ENCODE results near the gene IFNGR1. TPM values are rescaled to one million over a fixed set of nuclear protein-coding genes. Genes with fewer than 3 reads are reported as not detected.
A peak's percentile ranks its signal among the peaks of the same experiment; 100 is the strongest.
"Not testable (repeated sequence)": the region's sequence is repeated elsewhere in the genome, so short reads cannot be mapped to it uniquely, and the experiment has no call there.

The IFNGR1 gene
- polyA plus RNA-seq, 3 donors, result 67.9 to 71.0 (median 68.5) TPM

DNA sequence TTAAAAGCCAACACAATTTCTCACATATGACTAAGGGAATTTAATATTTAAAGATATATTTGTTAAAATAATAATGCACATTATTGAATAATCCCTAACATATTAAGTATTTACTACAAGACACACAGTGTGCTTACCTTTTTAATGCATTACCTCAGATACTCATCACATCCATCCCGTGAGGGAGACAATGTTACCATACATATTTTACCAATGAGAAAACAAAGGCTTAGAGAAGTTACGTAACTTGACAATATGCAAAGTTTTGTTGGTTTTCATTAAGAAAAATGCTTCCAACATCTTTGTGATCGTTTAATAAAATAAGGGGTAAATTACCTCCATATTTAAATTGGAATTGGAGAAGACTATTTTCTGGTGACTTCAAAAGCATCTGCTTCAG is 4.3 kb downstream of the IFNGR1 start:
- no peak for DNase-seq (ENCODE audit: low read depth in 3 of 3, low spot score in 2 of 3)

DNA sequence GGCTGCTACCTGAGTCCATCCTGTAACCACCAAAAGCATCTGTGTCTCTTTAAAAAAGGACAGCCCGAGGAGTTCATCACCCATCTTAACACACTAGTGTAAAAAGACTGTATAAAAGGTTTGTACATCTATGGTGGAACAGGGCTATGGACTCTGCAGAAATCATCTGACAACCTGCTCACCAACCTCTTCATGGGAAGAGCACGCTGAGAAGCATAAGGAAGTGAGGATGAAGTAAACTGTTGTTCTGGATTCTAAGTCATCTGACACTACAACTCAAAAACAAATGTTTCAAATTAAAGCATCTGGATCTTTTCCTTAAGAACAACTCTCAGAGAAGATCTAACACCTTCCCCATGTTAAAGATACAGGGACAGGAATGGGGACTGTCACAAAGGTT is 5.4 kb downstream of the IFNGR1 start:
- DNase-seq (ENCODE audit: low read depth in 3 of 3, low spot score in 2 of 3), result no peak

DNA sequence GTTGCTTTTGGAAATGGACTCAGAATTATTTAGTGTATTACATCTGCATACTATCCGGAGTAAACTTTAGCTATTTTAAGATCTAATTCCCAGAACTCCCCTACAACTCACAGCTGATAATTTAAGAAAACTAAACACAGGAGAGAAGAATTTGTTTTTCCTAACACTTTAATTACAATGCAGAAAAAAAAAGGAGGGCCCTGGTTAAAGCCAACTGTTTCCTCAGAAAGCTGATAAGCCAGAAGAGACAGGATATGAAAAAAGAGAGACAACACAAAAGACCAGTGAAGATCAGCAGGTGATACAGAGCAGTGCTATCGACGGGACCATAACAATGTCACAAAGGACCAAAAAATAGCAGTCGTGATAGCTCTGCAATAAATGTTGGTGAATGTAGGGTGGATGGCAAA is 5.8 kb downstream of the IFNGR1 start:
- DNase-seq (ENCODE audit: low read depth in 3 of 3, low spot score in 2 of 3), result no peak

DNA sequence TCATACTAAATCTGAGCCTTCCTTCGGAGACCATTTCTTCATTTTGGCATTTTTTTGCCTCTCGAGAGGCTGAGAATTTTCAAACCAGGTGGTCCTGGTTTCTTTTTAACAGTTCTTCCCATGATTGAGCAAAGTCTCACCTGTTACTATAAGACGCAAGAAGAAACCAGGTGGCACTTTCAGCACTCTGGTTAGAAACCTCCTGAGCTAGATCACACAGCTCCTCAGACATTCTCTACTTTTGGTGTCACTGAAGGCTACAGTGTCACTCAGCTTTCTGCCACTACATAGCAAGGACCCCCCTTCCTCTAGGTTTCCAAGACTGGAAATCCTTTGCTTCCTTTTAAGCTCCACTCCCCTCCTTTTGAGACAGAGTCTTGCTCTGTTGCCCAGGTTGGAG is 7.3 kb downstream of the IFNGR1 start:
- DNase-seq (ENCODE audit: low read depth in 3 of 3, low spot score in 2 of 3), result no peak

DNA sequence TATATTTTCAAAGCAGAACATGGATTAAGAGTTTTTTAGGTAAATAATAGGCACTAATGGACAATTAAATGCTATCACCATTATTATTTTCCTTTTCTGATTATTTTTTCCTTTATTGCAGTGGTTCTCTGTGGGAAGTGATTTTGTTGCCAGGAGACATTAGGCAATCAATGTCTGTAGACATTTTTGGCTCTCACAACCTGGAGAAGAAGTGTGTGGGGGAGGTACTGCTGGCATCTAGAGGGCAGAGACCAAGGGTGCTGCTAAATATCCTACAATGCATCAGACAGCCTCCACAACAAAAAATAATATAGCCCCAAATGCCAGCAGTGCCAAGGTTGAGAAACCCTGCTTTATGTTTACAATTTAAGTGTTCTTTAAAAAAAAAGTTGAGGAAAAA is 8.3 kb downstream of the IFNGR1 start:
- DNase-seq (ENCODE audit: low read depth in 3 of 3, low spot score in 2 of 3), result no peak

DNA sequence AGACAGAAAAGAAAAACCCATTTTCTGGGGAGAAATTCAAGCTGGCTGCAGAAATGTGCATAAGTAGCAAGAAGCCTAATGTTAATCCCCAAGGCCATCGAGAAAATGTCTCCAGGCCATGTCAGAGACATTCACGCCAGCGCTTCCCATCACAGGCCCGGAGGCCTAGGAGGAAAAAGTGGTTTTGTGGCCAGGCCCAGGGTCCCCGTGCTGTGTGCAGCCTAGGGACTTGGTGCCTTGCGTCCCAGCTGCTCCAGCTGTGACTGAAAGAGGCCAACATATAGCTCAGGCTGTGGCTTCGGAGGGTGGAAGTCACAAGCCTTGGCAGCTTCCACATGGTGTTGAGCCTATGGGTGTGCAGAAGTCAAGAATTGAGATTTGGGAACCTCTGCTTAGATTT is 10.9 kb downstream of the IFNGR1 start:
- DNase-seq (ENCODE audit: low read depth in 3 of 3, low spot score in 2 of 3), result no peak

DNA sequence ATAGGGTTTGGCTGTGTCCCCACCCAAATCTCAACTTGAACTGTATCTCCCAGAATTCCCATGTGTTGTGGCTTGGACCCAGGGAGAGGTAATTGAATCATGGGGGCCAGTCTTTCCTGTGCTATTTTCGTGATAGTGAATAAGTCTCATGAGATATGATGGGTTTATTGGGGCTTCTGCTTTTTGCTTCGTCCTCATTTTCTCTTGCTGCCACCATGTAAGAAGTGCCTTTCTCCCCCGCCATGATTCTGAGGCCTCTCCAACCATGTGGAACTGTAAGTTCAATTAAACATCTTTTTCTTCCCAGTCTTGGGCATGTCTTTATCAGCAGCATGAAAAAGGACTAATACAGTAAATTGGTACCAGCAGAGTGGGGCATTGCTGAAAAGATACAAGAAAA is 11.7 kb downstream of the IFNGR1 start:
- DNase-seq (ENCODE audit: low read depth in 3 of 3, low spot score in 2 of 3), result not testable (repeated sequence)

DNA sequence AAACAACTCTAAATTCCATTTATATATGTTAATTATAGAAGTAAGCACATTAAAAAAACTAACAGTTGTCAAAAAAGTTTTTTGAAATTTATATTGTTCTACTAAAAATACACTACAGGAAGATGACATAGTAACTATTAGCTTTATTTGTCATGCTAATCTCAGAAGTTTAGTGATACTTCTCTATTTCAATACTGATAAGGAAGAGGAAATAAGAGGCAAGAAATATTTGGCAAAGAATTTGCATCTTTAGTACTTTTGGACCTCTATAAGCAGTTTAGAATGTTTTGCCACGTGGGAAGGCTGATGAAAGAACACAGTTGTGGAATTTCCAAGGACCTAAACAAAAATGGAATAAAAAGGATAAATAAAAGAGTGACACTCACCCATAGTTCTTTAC is 12.6 kb downstream of the IFNGR1 start:
- DNase-seq (ENCODE audit: low read depth in 3 of 3, low spot score in 2 of 3), result no peak

DNA sequence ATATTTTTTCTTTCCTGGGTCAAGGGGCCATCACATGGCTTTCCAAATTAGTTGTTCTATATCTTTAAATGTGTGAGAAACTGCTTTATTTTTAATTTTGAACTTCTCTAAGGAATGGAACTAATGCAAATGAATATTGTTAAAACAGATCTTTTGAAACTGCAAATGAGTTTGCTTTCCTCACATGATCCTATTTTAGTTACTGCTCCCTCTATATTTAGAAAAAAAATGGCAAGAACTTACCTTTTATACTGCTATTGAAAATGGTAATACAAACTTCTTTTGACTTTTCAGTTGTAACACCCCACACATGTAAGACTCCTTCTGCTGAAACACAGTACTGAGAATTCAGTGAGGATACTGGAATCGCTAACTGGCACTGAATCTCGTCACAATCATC is 15.9 kb downstream of the IFNGR1 start:
- DNase-seq (ENCODE audit: low read depth in 3 of 3, low spot score in 2 of 3), result no peak

DNA sequence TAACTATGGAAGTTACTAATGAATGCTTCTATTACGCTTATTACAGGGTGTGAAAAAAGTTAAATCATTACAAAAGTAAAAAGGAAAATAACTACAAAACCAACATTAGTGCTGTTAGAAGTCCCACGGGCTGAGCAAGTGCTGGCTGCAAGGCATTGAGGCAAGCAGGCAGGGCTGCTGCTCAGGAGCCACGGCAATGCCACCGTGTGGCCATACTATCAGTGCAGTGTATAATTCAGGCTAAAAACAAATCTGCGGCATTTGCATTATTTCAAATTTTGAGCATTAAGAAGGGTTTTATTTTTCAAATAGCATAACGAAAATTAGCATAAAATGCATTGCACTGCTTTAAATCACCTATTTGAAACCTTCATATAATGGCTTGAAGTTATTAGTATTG is 17.1 kb downstream of the IFNGR1 start:
- DNase-seq (ENCODE audit: low read depth in 3 of 3, low spot score in 2 of 3), result no peak

DNA sequence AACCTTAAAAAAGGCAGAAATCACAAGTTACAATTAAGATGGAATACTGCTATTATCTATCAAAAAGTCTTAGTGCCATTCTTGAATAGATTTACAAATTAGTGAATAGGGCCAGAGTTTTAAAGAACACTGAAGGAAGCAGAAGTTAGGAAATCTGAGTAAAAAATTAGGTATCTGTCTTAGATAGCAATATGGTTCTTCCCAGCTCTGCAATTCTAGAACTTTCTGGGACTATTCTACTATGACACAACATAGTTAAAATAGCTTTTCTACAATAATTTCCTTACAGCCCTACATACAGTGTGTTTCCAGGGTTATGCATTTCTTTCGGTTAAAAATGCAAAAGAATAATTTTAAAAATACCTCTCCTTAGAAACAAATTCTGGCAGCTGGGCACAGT is 18.2 kb downstream of the IFNGR1 start:
- DNase-seq (ENCODE audit: low read depth in 3 of 3, low spot score in 2 of 3), result no peak

DNA sequence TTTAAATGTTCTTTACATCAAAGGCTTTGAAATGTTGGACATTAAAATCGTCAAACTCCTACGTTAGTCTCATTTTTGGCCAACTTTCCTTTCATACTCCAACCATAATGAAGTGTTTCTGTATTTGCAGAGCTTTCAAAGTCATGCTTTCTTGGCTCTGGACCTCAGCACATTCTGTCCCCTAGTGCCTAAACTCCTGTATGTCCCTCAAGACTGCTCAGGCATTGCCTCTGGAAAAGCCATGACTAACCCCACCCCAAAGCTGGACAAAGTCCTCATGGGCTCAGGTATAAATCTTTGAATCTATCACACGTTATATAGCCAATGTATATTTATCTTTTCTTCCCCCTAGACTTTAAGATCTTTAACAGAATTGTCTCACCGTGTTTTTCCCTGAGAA is 18.9 kb downstream of the IFNGR1 start:
- DNase-seq (ENCODE audit: low read depth in 3 of 3, low spot score in 2 of 3), result no peak

DNA sequence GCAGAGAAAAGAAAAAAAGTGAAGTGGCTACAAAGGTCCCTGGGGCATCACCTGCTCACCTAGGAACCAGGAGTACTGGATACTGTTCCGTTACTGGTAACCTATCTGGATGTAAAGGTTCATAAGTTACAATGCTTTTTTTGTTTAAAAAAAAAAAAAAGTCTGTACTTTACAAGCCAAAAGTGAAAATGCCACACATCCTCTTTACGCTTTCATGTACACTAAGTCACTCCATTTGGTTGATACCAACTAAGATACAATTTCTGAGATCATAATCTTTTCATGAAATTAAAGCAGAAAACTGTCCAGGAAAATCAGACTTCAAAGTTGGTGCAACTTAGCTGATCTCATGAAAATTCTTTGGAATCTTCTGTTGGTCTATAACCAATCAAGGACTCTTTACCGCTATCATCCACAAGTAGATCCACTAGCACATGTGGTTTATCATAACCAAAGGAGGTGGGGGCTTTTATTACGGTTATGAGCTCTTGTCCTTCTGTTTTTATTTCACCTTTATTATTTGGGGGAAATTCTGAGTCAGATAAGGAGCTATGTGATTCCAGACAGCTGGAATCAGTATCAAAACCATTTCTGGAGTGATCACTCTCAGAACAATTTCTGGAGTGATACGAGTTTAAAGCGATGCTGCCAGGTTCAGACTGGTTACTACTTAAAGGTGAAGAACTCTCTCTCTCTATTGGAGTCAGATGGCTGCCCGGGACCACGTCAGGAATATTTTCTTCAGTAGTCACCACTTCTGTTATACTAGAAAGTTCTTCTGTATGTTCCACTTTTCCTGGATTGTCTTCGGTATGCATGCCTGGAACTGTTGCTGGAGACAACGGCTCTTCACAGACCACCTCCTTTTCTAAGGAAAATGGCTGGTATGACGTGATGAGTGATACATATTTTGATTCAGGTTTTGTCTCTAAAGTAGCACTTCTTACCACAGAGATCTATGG is 21.2 kb downstream of the IFNGR1 start:
- no peak for DNase-seq (ENCODE audit: low read depth in 3 of 3, low spot score in 2 of 3)

DNA sequence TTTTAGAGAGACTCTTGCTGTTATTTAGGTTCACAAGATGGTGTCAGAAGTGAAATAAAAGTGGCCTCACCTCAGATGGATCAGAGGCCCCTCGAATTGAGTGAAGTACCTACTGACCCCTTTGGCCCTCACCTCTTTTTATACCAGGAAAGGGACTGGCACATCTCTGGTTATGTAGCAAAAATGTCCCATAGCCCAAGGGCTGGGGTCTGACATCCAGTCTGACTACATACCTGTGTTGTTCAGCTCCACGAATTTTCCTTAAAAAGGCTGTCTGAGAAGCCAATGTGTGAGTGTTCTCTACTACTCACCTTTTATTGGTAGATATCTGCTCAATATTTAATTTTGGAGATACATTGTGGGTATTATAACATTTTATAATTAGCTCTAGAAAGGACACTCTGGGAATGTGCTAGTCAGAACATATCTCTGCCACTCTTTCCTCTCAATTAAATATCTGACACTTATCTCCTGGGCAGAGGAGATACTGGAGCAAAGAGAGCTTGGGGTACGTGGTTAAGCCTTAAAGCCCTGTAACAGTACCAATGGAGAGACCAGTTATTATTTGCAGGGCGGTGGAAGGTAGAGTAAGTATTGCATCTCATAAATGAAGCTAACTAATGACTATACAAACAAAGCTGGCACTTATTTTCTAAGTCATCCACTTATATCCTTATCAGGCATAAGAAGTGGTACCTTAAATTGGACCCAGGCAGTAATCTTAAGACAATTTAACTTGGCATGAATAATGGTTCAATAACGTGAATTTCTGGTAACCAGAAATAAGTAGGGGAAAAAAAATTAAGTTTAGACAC is 25.7 kb downstream of the IFNGR1 start:
- no peak for DNase-seq (ENCODE audit: low read depth in 3 of 3, low spot score in 2 of 3)

DNA sequence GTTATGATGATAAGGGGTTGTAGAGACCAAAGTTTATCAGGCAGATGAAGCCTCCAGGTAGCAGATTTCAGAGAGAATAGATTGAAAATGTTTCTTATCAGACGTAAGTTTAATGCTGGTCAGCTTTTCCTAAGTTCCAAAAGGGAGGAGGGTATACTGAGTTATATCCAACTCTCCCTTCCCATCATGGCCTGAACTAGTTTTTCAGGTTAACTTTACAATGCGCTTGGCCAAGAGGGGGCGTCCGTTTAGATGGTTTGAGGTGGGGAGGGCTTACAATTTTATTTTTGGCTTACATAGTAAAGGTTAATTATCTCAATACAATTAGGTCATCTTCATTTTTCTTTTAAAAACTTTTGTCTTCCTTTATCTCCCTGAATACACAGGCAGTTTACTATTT is 26.4 kb downstream of the IFNGR1 start:
- no peak for DNase-seq (ENCODE audit: low read depth in 3 of 3, low spot score in 2 of 3)

DNA sequence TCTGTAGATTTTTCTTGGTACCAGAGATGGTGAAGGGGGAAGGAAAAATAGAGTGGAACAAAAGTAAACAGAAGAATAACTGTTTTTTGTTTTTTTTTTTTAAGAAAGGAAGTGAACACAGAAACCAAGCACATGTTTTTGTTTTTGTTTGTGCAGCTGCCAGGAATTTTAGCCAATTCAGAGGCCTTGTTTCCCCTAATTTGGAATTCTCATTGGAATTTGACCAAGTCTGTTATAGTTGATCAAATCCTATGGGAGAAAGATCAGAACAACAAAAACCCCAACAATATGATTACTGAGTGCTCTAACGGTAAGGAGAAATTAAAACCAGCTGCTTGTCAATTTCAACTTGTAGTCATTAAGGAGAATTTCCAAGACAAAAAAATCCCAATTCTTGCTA is 27.5 kb downstream of the IFNGR1 start:
- peak in 2 of 3 donors; percentile 15 to 24 for DNase-seq (ENCODE audit: low read depth in 3 of 3, low spot score in 2 of 3)

DNA sequence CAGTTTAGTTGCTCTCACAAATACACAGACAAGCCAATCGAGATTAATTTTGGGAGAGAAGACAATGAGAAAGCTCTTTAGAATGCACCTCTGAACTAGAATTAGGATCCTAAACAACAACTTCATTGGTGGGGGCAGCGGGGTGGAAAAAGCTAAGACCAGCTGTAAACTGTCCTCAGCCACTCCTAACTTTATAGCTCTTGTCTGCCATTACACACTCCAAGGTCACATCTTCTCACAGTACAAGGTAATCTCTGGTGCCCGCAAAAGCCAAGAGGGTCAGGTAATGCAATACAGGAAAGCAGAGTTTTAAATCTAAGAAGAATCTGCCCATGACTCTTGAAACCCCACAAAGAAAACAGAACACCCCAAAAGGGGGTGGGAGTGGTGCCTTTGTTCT is 27.9 kb downstream of the IFNGR1 start:
- DNase-seq (ENCODE audit: low read depth in 3 of 3, low spot score in 2 of 3), result no peak

DNA sequence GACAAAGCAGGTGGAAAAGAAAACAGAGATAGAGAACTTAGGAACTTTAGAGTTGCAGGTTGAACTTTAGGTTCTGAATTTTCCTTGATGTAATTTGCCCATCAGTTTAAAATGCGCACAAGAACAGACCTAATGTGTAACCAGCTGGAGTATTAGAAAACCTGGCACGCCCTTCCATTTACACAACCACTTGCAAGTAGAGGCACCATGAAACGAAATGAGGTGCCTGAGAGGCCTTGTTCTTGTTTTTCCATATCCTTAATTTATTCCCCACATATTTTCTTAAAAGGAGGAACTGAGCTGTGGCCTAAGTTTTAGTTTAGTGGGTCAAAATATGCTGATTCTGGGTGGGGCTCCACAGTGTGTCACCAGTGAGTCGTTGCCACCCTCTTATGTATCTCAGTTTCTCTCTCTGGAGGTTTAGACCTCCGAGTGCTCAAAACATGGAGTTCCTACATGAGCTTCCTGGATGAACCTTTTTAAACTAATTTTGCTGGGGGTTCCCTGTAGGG is 28.5 kb downstream of the IFNGR1 start:
- no peak for DNase-seq (ENCODE audit: low read depth in 3 of 3, low spot score in 2 of 3)

DNA sequence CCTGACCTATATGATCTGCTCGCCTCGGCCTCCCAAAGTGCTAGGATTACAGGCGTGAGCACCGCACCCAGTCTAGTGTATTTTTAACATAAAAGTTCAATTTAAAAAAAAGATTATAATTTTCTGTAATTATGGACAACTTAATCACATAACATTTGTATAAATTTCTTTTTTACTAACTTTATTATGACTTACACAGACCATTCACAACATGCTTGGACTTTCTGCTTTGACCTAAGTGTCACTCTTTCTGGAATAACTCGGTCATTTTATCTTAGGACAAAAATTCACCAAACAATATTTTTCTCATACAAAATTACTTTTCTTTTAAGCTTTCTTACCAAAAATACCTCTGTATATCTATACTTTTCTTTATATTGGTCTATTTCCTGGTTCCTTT is 30.3 kb downstream of the IFNGR1 start:
- no peak for DNase-seq (ENCODE audit: low read depth in 3 of 3, low spot score in 2 of 3)

DNA sequence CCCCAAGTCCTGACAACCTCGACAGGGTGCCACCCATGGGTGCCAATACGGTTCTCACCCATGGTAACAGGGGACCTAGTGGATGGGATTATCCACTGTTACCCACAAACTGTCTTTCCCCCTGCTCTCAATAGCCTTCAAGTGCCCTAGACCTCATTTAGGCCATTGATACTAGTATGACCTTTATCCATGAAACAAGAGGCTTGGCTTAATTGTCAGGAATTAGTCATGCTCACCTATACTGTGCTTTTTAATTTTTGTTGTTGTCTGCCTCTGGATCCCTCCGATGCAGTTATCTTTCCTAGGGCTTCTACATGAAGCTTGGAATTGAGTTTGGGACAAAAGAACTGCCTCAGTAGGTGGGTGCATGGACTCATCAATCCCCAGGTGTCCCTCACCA is 33.9 kb downstream of the IFNGR1 start:
- no peak for DNase-seq (ENCODE audit: low read depth in 3 of 3, low spot score in 2 of 3)

DNA sequence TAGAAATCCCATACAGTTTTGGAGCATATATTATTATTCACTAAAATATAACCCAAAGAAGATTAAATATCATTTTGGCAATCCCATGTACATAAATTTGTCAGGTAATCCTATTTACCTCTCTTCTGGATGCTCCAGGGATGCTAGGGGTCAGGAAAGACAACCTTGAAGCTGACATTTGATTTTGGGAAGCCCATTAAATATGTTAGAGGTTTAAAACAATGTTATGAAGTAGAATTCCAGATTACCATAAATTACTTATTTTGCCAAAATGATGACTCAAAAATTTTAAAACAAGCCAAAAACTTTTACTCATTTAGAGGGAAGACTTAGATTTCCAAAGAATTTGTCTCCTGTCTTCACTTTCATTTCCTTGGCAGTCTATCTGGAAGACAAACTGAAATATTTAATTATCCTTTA is 36.5 kb downstream of the IFNGR1 start:
- no peak for DNase-seq (ENCODE audit: low read depth in 3 of 3, low spot score in 2 of 3)
